AG04449 (cell line): ENCODE results near the gene LACRT.

Source experiments
- CTCF ChIA-PET: fragments of 350-600 bp; formaldehyde crosslinking; extraction: SDS; loops from one replicate; lab custom pipeline; 2021; ENCODE audit warnings: antibody characterized with exemption; lab: Yijun Ruan, JAX
- POLR2A ChIA-PET: fragments of 400-600, 350-600 bp; formaldehyde crosslinking; extraction: SDS; loops from one replicate; lab custom pipeline; 2020; ENCODE audit warnings: antibody characterized with exemption, inconsistent platforms; lab: Yijun Ruan, JAX
- DNase-seq: peaks from one replicate; pipeline ENCODE4 v3.0.0-alpha.2; 2010; ENCODE audit warnings: low read depth, low spot score
- H3K4me3 ChIP-seq: 2 replicates; pipeline ENCODE4 v1.5.1; 2011; ENCODE audit warnings: low read depth, mild to moderate bottlenecking, control low read depth, low read length
- CTCF ChIP-seq: IDR thresholded peaks from one replicate; pipeline ENCODE4 v1.5.1; 2011; ENCODE audit warnings: mild to moderate bottlenecking, moderate library complexity, low read length, control low read depth, inconsistent platforms; ENCODE audit not compliant: insufficient read depth; ENCODE audit errors: missing control alignments

LACRT gene

GRCh38 chr12:54629925-54630324 is 4.8 kb downstream of the LACRT start:
- CTCF ChIA-PET, result interaction anchor here (2.3 kb wide), 1 partner anchor 31 kb away, joined by 6 read pairs; no protein-coding TSS in a partner anchor
- POLR2A ChIA-PET, result no interaction called here
- no peak for TF ChIP-seq CTCF
- no peak overlapping the region for H3K4me3 ChIP-seq
- no peak for DNase-seq

- no peak for TF ChIP-seq CTCF
- CTCF ChIA-PET, result interaction anchor here (2.3 kb wide), 1 partner anchor 29 kb away, joined by 6 read pairs; no protein-coding TSS in a partner anchor
- POLR2A ChIA-PET, result no interaction called here
- H3K4me3 ChIP-seq, result no peak overlapping the region
- no peak for DNase-seq
Measured at GRCh38 chr12:54628186-54628846, 6.4 kb downstream of the LACRT start.

- no peak for TF ChIP-seq CTCF
- ChIA-PET POLR2A (no interaction called here), CTCF (no interaction called here)
- no peak overlapping the region for H3K4me3 ChIP-seq
- DNase-seq, result no peak
Measured at GRCh38 chr12:54627304-54627703, 7.4 kb downstream of the LACRT start.

- CTCF ChIA-PET, result no interaction called here
- no peak for TF ChIP-seq CTCF
- POLR2A ChIA-PET, result no interaction called here
- no peak overlapping the region for H3K4me3 ChIP-seq
- DNase-seq, result no peak
Measured at GRCh38 chr12:54625598-54625997, 9.1 kb downstream of the LACRT start.

GRCh38 chr12:54624315-54625279 is 10.1 kb downstream of the LACRT start:
- no peak for TF ChIP-seq CTCF
- DNase-seq, result no peak
- POLR2A ChIA-PET, result no interaction called here
- no peak overlapping the region for H3K4me3 ChIP-seq
- CTCF ChIA-PET, result no interaction called here
